Measurements from ENCODE around the gene SCGB1A1.

The SCGB1A1 gene

GRCh38 chr11:62451241-62451621 lies 32.4 kb downstream of the SCGB1A1 start:
- DNase-seq: no peak

DNA sequence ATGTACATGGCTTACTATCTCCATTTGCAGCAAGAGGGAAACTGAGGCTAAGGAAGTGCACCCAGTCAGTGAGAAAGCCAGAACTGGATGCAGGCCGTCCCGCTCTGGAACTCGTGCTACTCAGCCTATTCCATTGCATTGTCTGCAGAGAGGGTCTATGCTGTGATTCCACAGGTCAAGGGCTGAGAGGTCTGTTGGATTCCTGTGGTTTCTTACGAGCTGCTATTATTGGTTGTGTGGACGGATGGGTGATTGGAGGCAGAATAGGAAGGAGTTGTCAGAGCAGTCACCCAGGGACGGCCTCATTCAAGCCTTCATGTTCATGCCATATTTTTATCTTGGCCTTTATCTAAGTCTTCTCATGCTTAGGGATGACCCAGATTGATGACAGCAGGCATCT lies 33.4 kb downstream of the SCGB1A1 start:
- DNase-seq: no peak

DNA sequence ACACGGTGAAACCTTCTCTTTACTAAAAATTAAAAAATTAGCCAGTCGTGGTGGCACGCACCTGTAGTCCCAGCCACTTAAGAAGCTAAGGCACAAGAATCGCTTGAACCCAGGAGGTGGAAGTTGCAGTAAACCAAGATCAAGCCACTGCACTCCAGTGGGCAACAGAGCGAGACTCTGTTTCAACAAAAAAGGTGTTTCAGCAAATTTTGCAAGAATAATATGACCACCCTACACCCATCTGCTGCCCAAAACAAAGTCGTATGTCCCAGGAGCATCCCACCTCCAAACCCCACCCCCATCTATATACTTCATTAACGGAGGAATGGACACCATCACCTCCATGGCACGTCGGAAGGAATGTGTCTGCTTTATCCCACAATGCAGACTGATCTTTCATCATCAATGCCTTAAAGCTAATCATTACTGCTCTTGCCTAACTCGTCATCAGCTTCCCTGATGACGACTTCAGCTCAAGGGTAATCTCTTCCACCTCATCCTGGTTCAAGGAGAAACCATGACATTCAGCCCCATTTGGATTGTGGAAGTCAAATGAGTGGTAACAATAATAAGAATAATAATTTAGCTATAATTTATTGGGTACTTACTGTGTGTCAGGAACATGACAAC lies 34.1 kb downstream of the SCGB1A1 start:
- DNase-seq: no peak

DNA sequence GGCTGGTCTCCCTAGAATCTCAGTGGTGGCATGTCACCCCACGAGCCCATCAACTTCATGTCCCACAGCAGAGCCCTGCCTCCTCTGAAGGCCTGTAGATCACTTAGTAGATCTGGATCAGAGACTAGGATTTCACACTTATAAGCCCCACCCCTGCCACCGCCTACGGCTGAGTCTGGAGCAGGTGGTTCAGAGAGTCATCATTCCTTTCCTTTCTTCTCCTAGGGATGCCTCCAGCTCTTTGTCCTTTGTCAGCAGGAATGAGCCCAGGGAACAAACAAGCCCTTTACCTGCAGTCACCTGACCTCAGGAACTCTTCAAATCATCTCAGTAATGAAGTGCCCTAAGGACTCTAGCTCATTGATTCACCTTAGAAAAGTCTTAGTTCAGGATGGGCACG lies 37.8 kb downstream of the SCGB1A1 start:
- DNase-seq: no peak

- DNase-seq: no peak
Observed at GRCh38 chr11:62457478-62457877, 38.6 kb downstream of the SCGB1A1 start.

- DNase-seq: no peak
Observed at GRCh38 chr11:62458212-62459002, 39.6 kb downstream of the SCGB1A1 start.

DNA sequence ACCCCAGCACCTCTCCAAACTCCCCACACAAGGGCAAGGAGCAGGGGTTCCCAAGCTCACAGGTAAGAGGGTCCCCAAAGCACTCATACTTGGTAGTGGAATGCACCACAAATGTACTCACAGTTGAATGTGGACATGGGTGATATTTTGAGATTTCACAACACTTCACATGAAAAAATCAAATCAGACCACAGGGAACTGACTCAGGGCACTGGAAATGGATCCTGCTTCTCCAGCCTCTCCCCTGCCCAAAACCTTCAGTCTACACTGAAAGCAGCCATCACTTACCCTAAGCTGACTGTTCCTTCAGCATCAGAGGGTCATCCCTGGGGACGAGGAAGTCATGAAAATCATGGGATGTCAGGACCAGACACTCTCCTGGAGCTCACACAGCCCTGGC lies 40.2 kb downstream of the SCGB1A1 start:
- no peak for DNase-seq

DNA sequence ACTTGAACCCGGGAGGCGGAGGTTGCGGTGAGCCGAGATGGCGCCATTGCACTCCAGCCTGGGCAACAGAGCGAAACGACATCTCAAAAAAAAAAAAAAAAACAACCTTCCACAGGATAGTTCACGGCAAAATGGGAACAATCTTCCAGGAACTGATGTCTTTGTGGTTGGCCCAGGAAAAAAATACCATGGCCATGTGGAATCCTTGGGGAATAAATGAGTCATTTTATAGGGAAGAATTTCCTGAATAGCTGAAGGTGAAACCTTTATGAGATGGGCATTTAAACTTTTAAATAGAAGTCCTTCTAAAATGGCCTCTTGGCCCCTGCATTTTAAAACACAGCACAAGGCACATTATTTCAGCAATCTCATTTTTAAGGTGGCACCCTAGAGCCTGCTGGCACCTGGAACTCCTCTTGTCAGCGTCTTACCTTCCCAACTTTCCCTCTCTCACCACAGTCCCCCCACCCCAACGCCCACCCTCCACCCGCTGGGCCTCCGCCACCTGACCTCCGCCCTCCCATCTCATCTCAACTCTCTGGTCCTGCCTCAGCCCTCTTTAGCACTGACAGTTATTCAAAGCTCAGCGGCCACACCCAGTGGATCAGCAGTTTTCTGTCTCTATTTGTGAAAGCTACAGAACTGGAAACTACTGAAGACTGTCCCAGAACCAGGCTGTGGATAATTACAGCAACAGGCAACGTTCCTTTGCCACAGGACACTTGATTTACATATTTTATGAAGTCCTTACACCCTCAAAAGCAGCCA lies 43.1 kb downstream of the SCGB1A1 start:
- DNase-seq: no peak

DNA sequence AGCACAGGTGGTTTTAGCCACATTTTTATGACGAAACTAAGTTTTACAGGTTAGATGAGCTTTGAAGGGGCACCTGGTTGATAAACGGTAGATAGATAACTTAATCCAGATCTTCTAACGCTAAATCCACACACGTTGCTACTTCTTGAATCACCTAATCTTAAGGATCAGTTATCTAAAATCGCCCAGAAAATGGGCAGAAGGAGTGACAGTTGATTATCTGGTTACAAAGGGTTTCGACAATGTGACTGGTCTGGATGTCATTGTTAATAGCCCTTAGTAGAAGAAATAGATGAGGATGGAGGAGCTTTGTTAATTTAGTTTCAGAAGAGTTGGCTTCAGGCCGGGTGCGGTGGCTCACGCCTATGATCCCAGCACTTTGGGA lies 43.7 kb downstream of the SCGB1A1 start:
- no peak for DNase-seq

DNA sequence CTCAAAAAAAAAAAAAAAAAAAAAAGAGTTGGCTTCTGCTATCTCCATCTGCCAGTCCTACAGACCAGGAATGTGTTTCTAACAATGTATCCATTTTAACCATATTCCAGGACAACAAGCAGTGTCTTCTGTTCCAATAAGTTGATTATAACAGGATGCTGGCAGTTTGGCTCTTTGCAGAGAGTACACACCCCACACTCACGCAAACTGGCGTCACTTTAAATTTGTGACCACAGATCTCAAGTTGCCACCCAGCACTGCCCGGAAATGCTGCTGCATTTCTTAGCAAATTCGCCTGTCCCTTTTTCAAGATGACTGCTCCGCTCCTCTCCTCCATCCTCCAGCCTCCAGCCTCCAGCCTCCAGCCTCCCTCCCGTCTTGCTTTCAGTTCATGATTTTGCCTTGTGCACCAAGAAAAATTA lies 44.3 kb downstream of the SCGB1A1 start:
- no peak for DNase-seq

DNA sequence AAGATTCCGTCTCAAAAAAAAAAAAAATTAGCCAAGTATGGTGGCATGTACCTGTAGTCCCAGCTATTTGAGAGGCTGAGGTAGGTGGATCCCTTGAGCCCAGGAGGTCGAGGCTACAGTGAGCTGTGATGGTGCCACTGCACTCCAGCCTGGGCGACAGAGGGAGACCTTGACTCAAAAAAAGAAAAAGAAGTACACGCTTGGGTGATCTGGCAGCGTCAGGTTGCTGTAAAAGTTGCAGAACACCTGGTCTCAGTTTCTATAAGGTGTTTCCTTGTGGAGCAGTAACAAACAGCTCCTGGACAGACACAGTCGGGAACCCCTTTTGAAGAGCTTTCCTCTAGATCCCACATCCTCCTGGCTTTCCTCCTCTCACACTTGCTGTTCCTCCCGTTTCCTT lies 45.8 kb downstream of the SCGB1A1 start:
- no peak for DNase-seq

DNA sequence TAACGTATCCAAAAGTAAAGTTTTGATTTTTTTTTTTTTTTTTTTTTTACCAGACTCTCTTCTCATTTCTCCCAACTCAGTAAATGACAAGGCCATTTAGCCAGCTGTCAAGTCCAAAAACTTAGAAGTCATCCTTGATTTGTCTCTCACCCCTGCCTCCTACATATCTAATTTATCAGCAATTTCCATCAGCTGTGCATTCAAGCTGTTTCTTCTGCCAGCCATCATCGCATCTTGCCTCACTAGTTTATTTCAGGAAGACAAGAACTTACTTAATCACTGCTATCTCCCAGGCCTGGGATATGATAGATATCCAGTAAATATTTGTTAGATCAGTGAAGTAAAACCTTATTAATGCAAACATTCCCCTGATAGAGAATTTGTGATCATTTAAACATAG lies 47.6 kb downstream of the SCGB1A1 start:
- no peak for DNase-seq

DNA sequence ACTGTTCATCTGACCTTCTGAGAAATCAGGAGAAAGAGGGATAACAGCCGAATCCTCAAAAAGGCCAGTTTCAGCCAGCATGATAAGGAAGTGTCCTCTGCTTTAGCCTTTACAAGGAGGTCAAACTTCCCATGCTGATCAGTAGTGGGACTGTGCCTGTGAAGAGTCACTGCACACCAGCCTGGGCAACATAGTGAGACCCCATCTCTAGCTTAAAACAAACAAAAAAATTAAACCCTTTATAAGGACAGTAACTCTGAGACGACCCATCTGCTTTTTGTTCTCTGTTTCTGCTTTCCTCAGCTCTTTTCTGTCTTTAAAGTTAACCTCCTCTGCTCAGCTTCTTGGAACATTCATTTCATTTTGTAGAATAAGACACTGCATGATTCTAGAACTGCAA lies 49.7 kb downstream of the SCGB1A1 start:
- DNase-seq: no peak

DNA sequence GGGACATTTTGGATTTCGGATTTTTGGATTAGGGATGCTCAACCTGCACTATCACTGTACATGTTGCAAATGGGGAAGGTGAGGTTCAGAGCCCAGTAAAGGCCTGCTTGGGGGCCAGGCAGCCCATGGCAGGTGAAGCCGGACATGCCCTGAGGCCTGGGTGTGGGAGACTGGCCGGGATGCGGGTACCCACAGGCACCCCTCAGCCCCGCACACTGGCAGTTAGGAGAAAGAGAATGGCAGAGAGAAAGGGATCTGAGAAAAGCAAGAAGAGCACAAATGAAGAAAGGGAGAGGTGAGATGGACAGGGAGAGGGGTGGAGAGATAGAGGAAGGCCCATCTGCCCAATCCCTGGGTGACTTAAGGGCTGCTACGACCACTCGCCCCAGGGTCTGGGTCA lies 52.8 kb downstream of the SCGB1A1 start:
- no peak for DNase-seq

DNA sequence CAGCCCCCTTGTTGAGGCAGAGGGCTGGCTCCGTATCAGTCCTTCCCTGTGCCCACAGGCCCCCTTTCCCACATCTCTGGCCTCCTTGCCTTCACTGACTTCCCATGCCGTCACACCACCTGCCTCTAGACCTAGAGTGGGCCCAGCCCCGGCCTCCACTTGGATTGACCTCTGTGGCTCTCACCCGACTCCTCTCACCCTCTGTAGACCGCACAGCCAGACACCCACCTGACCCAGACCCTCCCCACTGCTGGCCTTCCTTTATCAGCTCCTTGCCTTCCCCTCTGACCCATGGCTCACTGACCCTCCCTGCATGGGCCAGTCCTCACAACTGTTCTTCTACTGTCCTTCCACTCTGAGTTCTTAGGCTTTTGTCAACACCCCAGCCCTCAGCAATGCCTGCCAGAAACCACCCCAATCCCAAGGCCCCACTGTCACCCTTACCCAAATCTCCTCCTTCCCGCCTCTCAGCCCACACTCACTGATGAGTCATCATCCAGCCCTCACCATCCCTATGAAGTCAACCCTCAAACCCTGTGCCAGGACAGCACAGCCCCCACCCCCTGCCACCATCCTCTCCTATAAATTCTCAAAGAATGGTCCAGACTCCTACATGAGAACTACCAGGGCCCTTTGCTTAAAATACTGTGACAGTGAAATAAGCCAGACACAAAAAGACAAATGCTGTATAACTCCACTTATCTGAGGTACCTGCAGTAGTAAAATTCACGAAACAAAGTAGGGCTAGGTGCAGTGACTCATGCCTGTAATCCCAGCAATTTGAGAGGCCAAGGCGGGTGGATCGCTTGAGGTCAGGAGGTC lies 53.4 kb downstream of the SCGB1A1 start:
- DNase-seq: no peak

All from activated T-cell treated with anti-CD3 and anti-CD28 coated beads for 4 hours (primary cell).